H1 (cell line): ENCODE measurements around the gene PDZD8. TPM values are rescaled to one million over a fixed set of nuclear protein-coding genes. Genes with fewer than 3 reads are reported as not detected.
A peak's percentile ranks its signal among the peaks of the same experiment; 100 is the strongest.

Experiments used
- CTCF ChIA-PET: fragments of 300-600 bp; sonication (Branson Sonifier 250); formaldehyde crosslinking; loops from one replicate; lab custom pipeline; 2021; ENCODE audit not compliant: partially characterized antibody; lab: Charles Lee
- POLR2A ChIA-PET: fragments of 300-600 bp; sonication (Branson Sonifier 250); formaldehyde crosslinking; loops from one replicate; lab custom pipeline; 2021; ENCODE audit warnings: inconsistent platforms; ENCODE audit not compliant: partially characterized antibody; lab: Charles Lee
- DNase-seq, 2 experiments: peaks; one replicate each; pipeline versions ENCODE4 v3.0.0 to v3.0.0-alpha.2; 2010 to 2022; ENCODE audit warnings: low spot score in 2 of 2, low read depth in 1 of 2, mixed read lengths in 1 of 2
- FAIRE-seq: peaks from 2 replicates; lab custom pipeline; 2011; peaks lifted over from hg19 to GRCh38; lab: Jason Lieb, UNC
- H2AFZ ChIP-seq: 2 replicates; pipeline ENCODE4 v1.8.1; 2012; ENCODE audit warnings: low read length, inconsistent platforms
- H2AK5ac ChIP-seq: 2 replicates; pipeline ENCODE4 v1.6.1; 2013; ENCODE audit warnings: low read depth, low read length
- H2BK120ac ChIP-seq: replicated peaks from 2 replicates; pipeline ENCODE3; 2013; ENCODE audit warnings: low read depth, low read length, inconsistent platforms
- H2BK12ac ChIP-seq: 2 replicates; pipeline ENCODE4 v1.6.1; 2013; ENCODE audit warnings: low read depth, low read length
- H2BK15ac ChIP-seq: 2 replicates; pipeline ENCODE4 v1.6.1; 2013; ENCODE audit warnings: low read length
- H2BK20ac ChIP-seq: 2 replicates; pipeline ENCODE4 v1.6.1; 2013; ENCODE audit warnings: low read length
- H2BK5ac ChIP-seq: 2 replicates; pipeline ENCODE4 v1.6.1; 2013; ENCODE audit warnings: low read depth, low read length
- H3K14ac ChIP-seq: 2 replicates; pipeline ENCODE4 v1.6.1; 2013; ENCODE audit warnings: inconsistent platforms; ENCODE audit not compliant: insufficient read length
- H3K18ac ChIP-seq: 2 replicates; pipeline ENCODE4 v1.6.1; 2013; ENCODE audit warnings: low read length; ENCODE audit errors: extremely low read depth
- H3K23ac ChIP-seq: 2 replicates; pipeline ENCODE4 v1.6.1; 2013; ENCODE audit warnings: inconsistent platforms; ENCODE audit not compliant: insufficient read length
- H3K23me2 ChIP-seq: 2 replicates; pipeline ENCODE4 v1.6.1; 2013; ENCODE audit warnings: low read depth, low read length
- H3K27ac ChIP-seq: 2 replicates; pipeline ENCODE4 v1.6.1; 2011; ENCODE audit warnings: low read depth, low read length, inconsistent platforms
- H3K27me3 ChIP-seq, 4 experiments: replicated peaks in 1 of 4; 1 replicate in 1 of 4; 2 replicates in 3 of 4; pipeline versions ENCODE4 v1.6.1 to v1.8.1; 2011 to 2013; ENCODE audit warnings: low read length in 3 of 4, mild to moderate bottlenecking in 3 of 4, inconsistent platforms in 2 of 4, mixed read lengths in 2 of 4, moderate library complexity in 1 of 4; ENCODE audit not compliant: control insufficient read depth in 3 of 4, insufficient read depth in 3 of 4; ENCODE audit errors: extremely low read depth in 1 of 4
- H3K36me3 ChIP-seq, 4 experiments: 2 replicates each; pipeline versions ENCODE4 v1.6.1 to v1.8.1; 2011 to 2013; ENCODE audit warnings: mild to moderate bottlenecking in 4 of 4, low read length in 3 of 4, moderate library complexity in 2 of 4, control low read depth in 1 of 4, inconsistent platforms in 1 of 4; ENCODE audit not compliant: insufficient read depth in 4 of 4, control insufficient read depth in 2 of 4
- H3K4ac ChIP-seq: replicated peaks from 2 replicates; pipeline ENCODE3; 2013; ENCODE audit warnings: low read length, low read depth, mixed read lengths, inconsistent platforms; ENCODE audit not compliant: insufficient read length
- H3K4me1 ChIP-seq, 4 experiments: replicated peaks in 1 of 4; 1 replicate in 1 of 4; 2 replicates in 3 of 4; pipeline versions ENCODE4 v1.6.1 to v1.8.1; 2011 to 2013; ENCODE audit warnings: low read length in 3 of 4, inconsistent platforms in 2 of 4, mixed read lengths in 1 of 4; ENCODE audit not compliant: insufficient read depth in 4 of 4, control insufficient read depth in 3 of 4
- H3K4me2 ChIP-seq, 2 experiments: 2 replicates each; pipeline versions ENCODE4 v1.6.1 to v1.8.1; 2011 to 2013; ENCODE audit warnings: low read depth in 2 of 2, low read length in 2 of 2, control low read depth in 1 of 2, inconsistent platforms in 1 of 2, mild to moderate bottlenecking in 1 of 2; ENCODE audit not compliant: insufficient read depth in 1 of 2
- H3K4me3 ChIP-seq, 4 experiments: fragments of 200-600, 300-600 bp in 1 of 4; sonication (generic), shearing (Covaris generic), sonication (Bioruptor Twin) in 1 of 4; 2 replicates each; pipeline versions ENCODE4 v1.5.1 to v1.8.1; 2011 to 2016; ENCODE audit warnings: low read length in 4 of 4, low read depth in 3 of 4, control low read depth in 2 of 4, inconsistent platforms in 2 of 4, mild to moderate bottlenecking in 2 of 4, mixed read lengths in 1 of 4, moderate library complexity in 1 of 4; ENCODE audit not compliant: insufficient read depth in 2 of 4; ENCODE audit errors: extremely low read depth in 1 of 4
- H3K56ac ChIP-seq: replicated peaks from 2 replicates; pipeline ENCODE3; 2013; ENCODE audit warnings: low read depth, mild to moderate bottlenecking, mixed read lengths, low read length, inconsistent platforms; ENCODE audit not compliant: insufficient read length
- H3K79me1 ChIP-seq: 2 replicates; pipeline ENCODE4 v1.6.1; 2013; ENCODE audit warnings: low read depth, low read length, control low read depth
- H3K79me2 ChIP-seq, 2 experiments: 2 replicates each; pipeline versions ENCODE4 v1.6.1 to v1.8.1; 2012 to 2013; ENCODE audit warnings: low read length in 2 of 2, mild to moderate bottlenecking in 2 of 2, inconsistent platforms in 1 of 2; ENCODE audit not compliant: insufficient read depth in 2 of 2, control insufficient read depth in 1 of 2
- H3K9ac ChIP-seq, 4 experiments: replicated peaks in 1 of 4; 1 replicate in 1 of 4; 2 replicates in 3 of 4; pipeline versions ENCODE4 v1.6.1 to v1.8.1; 2011 to 2013; ENCODE audit warnings: low read depth in 3 of 4, low read length in 3 of 4, control low read depth in 2 of 4, mild to moderate bottlenecking in 2 of 4, moderate library complexity in 2 of 4, inconsistent platforms in 1 of 4; ENCODE audit errors: extremely low read depth in 1 of 4
- H3K9me3 ChIP-seq, 2 experiments: 2 replicates each; pipeline versions ENCODE4 v1.6.1 to v1.8.1; 2012 to 2013; ENCODE audit warnings: mild to moderate bottlenecking in 2 of 2, moderate library complexity in 2 of 2, control low read depth in 1 of 2, inconsistent platforms in 1 of 2, low read depth in 1 of 2, low read length in 1 of 2, mixed read lengths in 1 of 2; ENCODE audit not compliant: insufficient read depth in 2 of 2
- H4K20me1 ChIP-seq, 2 experiments: replicated peaks in 1 of 2; 2 replicates each; pipeline versions ENCODE3 to v1.8.1; 2011 to 2013; ENCODE audit warnings: inconsistent platforms in 2 of 2, low read length in 2 of 2, mild to moderate bottlenecking in 1 of 2; ENCODE audit not compliant: insufficient read depth in 2 of 2, control insufficient read depth in 1 of 2
- H4K5ac ChIP-seq: 2 replicates; pipeline ENCODE4 v1.6.1; 2013; ENCODE audit warnings: low read length, low read depth, mixed read lengths, inconsistent platforms; ENCODE audit not compliant: insufficient read length
- H4K8ac ChIP-seq: 2 replicates; pipeline ENCODE4 v1.8.0; 2013; ENCODE audit warnings: mild to moderate bottlenecking, moderate library complexity, low read length, inconsistent platforms; ENCODE audit not compliant: insufficient read depth; ENCODE audit errors: extremely low read depth
- H4K91ac ChIP-seq: replicated peaks from 2 replicates; pipeline ENCODE3; 2013; ENCODE audit warnings: low read length, mixed read lengths, inconsistent platforms; ENCODE audit not compliant: insufficient read length
- BRCA1 ChIP-seq: IDR thresholded peaks from 2 replicates; pipeline ENCODE4 v1.6.1; 2012; ENCODE audit warnings: low read depth, low read length, improper control_type of control experiment
- CHD2 ChIP-seq: IDR thresholded peaks from 2 replicates; pipeline ENCODE4 v1.6.1; 2012; ENCODE audit warnings: low read length, improper control_type of control experiment
- GABPA ChIP-seq: IDR thresholded peaks from 2 replicates; pipeline ENCODE4 v1.6.1; 2011; ENCODE audit warnings: mild to moderate bottlenecking, low read length, moderate library complexity, borderline replicate concordance; ENCODE audit not compliant: insufficient read depth
- JUND ChIP-seq: IDR thresholded peaks from 2 replicates; pipeline ENCODE4 v1.6.1; 2011; ENCODE audit warnings: mild to moderate bottlenecking, improper control_type of control experiment, low read length
- KDM5A ChIP-seq: fragments of 200-600 bp; IDR thresholded peaks from 2 replicates; pipeline ENCODE4 v1.7.1; 2012; ENCODE audit warnings: mild to moderate bottlenecking, low read length, inconsistent platforms, mixed read lengths
- PHF8 ChIP-seq: fragments of 200-600 bp; sonication (generic); conservative IDR thresholded peaks from 2 replicates; pipeline ENCODE4 v1.7.1; 2012; ENCODE audit warnings: low read depth, mild to moderate bottlenecking, inconsistent platforms, low read length, moderate library complexity
- RFX5 ChIP-seq: IDR thresholded peaks from 2 replicates; pipeline ENCODE4 v1.6.1; 2011; ENCODE audit warnings: low read depth, low read length, improper control_type of control experiment, borderline replicate concordance
- SAP30 ChIP-seq: fragments of 300-600 bp; sonication (generic); IDR thresholded peaks from 2 replicates; pipeline ENCODE4 v1.7.1; 2012; ENCODE audit warnings: low read length, moderate library complexity, mild to moderate bottlenecking, inconsistent platforms; ENCODE audit not compliant: insufficient read depth, insufficient replicate concordance
- TAF1 ChIP-seq: IDR thresholded peaks from 2 replicates; pipeline ENCODE4 v1.6.1; 2011; ENCODE audit warnings: mild to moderate bottlenecking, low read depth, low read length
- TEAD4 ChIP-seq: IDR thresholded peaks from 2 replicates; pipeline ENCODE4 v1.6.1; 2012; ENCODE audit warnings: low read depth, low read length, inconsistent platforms, mixed read lengths
- USF2 ChIP-seq: IDR thresholded peaks from 2 replicates; pipeline ENCODE4 v1.6.1; 2011; ENCODE audit warnings: low read length, improper control_type of control experiment
- YY1 ChIP-seq: IDR thresholded peaks from 2 replicates; pipeline ENCODE4 v1.6.1; 2011; ENCODE audit warnings: low read depth, mild to moderate bottlenecking, low read length
- WGBS, 2 experiments: shearing (Covaris generic) in 1 of 2; methylation state at CpG; one replicate each; pipeline versions ENCODE4 v1.1.6 to v1.1.7; 2013 to 2015; ENCODE audit warnings: low lambda C conversion rate in 2 of 2, mixed read lengths in 2 of 2, inconsistent platforms in 1 of 2, low coverage in 1 of 2, missing lambda C conversion rate in 1 of 2; ENCODE audit not compliant: insufficient replicate concordance in 2 of 2, insufficient coverage in 1 of 2, insufficient read length in 1 of 2; ENCODE audit errors: extremely low coverage in 1 of 2, missing lambda C conversion rate in 1 of 2; 5-methylcytosine and 5-hydroxymethylcytosine counted together
- polyA plus RNA-seq, 7 experiments: library from polyadenylated mRNA; depleted of rRNA in 3 of 7; stranded (reverse) in 5 of 7; unstranded in 2 of 7; fragments of >200 nt in 5 of 7; fragments of 200-250 nt in 2 of 7; gene quantifications; 1 replicate in 5 of 7; 2 replicates in 1 of 7; 4 replicates in 1 of 7; pipeline versions ENCODE4 v1.2.1 to v1.2.3, GENCODE V29; 2011 to 2013; ENCODE audit warnings: missing spikeins in 2 of 7, mixed read lengths in 2 of 7
- total RNA-seq: library from RNA; stranded (reverse); fragmentation: NEBNext Ultra II Directional; extraction: Animal tissue kit (Norgen Biotek cat#: 25700); gene quantifications from 2 replicates; pipeline ENCODE4 v1.2.1, GENCODE V29; 2021

PDZD8 gene
- total and polyA plus RNA-seq, 2 of the 8 experiments (the other 6 are each of a cell fraction or from before 2014, with no cell fraction given) = 10.9 to 50.1 TPM

- no peak overlapping the region for H2BK20ac ChIP-seq
- H2BK120ac ChIP-seq = no peak overlapping the region
- H4K5ac ChIP-seq = no peak overlapping the region
- no peak overlapping the region for H2BK12ac ChIP-seq
- no peaks in the 10 kb centered on the region for H3K23me2 ChIP-seq
- H3K4ac ChIP-seq = no peak overlapping the region
- WGBS, 2 experiments = 85% methylated on average over 5 of the region's 5 CpGs; no CpG with 5 or more reads in 1 of the 2 experiments
- CTCF ChIA-PET = interaction anchor here (0.9 to 1.4 kb wide), 3 partner anchors 33 to 183 kb away, joined by 3 to 4 read pairs (median 3); no protein-coding TSS in a partner anchor
- no peak overlapping the region for H3K4me3 ChIP-seq
- no peaks in the 10 kb centered on the region for H3K27me3 ChIP-seq
- no peak overlapping the region for H4K8ac ChIP-seq
- H3K27ac ChIP-seq = no peak overlapping the region
- peaks cover 0 to 3% (median 0%) of the 10 kb centered on the region in 4 experiments; a peak in 2 of 7 replicates for H3K4me1 ChIP-seq
- H3K14ac ChIP-seq = no peak overlapping the region
- FAIRE-seq = no peak
- no peak overlapping the region for H2BK15ac ChIP-seq
- H2AK5ac ChIP-seq = no peak overlapping the region
- H3K79me2 ChIP-seq = no peaks in the 10 kb centered on the region
- no peak overlapping the region for H4K91ac ChIP-seq
- no peak overlapping the region for H3K18ac ChIP-seq
- no peak overlapping the region for H2BK5ac ChIP-seq
- H3K23ac ChIP-seq = no peak overlapping the region
- no peaks in the 10 kb centered on the region for H4K20me1 ChIP-seq
- H3K9ac ChIP-seq = no peak overlapping the region
- H3K79me1 ChIP-seq = no peaks in the 10 kb centered on the region
- H3K36me3 ChIP-seq = no peaks in the 10 kb centered on the region; a peak in 1 of 8 replicates
- H2AFZ ChIP-seq = 0 out of 2 replicates have a peak overlapping the region, but pooled peaks have one; percentile 20
- POLR2A ChIA-PET = no interaction called here
- no peaks in the 10 kb centered on the region for H3K9me3 ChIP-seq
- no peak for DNase-seq
- no peak overlapping the region for H3K4me2 ChIP-seq
- no peak overlapping the region for H3K56ac ChIP-seq
- TF ChIP-seq YY1 (no peak), PHF8 (no peak), CHD2 (no peak), BRCA1 (no peak), GABPA (no peak), TEAD4 (no peak), SAP30 (no peak), RFX5 (no peak), USF2 (no peak), KDM5A (no peak), TAF1 (no peak), JUND (no peak)
Observed at GRCh38 chr10:117409549-117410305, 34.5 kb upstream of the PDZD8 start.
